ENCODE measurements around the gene PLCL2.
"Not testable (repeated sequence)": the region's sequence is repeated elsewhere in the genome, so short reads cannot be mapped to it uniquely, and the experiment has no call there.

Gene PLCL2

DNA sequence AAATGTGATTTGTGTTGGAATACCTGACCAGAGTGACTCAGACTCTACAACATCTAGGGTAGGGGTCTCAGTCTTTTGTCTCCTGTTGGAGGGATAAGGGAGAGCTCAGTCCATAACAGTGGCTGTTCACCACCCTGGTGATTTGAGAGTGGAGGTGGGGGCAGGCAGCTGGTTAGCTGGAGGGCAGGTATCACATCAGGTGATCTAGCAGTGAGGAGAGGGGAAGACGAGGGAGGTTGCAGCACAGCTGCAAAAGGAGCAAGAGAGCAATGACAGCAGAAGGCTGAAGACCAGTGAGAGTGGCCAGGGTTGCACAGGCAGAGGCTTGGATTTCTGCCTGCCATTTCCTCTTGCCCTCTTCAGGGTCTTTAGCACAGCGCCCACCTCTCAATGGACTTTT lies 38.4 kb downstream of the PLCL2 start:
- no peak for DNase-seq

DNA sequence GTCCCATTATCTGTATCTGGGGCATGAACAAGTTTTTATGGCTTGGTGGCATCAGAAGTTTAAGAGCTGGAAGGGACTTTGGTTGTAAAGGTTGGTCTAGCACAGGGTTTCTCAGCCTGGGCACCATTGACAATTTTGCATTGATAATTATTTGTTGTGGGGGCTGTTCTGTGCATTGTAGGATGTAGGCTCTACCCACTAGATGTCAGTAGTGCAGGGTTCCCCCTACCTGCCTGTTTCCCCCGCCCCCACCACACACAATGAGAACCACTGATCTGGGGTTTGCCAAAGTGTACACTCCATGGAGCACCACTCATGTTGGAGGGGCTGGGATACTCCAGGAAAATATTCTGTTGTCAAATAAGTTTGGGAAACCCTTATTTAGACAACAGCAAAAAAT lies 42.7 kb downstream of the PLCL2 start:
- no peak for DNase-seq

DNA sequence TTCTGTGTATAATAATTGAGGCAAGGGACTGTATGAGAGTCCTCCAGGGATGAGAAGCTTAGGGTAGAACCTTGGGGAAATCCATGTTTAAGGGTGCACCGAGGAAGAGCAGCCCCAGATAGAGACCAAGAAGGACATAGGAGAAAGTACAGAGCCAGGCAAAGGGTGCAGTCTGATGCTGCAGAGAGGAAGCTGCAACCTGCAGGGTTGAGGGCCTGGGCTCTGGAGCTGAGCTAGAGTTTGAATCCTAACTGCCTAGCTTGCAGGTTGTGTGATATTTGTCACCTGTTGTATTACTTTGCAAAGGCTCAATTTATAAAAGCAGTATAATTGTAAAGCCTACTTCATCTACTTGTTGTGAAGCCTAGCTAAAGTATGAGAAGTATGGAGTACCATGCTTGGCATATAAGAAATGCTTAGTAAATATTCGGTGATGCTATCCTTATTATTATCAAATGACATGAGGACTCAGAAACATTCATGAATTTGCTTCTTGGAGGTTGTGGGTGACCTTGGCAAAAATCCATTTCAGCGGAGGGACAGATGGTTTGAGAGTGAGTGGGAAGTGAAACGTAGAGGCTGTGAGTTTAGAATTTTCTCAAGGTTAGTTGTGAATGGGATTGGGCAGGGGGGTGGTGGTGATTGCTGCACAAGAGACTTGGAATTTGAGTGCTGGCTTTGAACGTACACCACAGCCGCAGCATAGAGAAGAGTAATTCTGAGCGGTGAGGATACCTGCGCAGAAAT lies 43.8 kb downstream of the PLCL2 start:
- no peak for DNase-seq

DNA sequence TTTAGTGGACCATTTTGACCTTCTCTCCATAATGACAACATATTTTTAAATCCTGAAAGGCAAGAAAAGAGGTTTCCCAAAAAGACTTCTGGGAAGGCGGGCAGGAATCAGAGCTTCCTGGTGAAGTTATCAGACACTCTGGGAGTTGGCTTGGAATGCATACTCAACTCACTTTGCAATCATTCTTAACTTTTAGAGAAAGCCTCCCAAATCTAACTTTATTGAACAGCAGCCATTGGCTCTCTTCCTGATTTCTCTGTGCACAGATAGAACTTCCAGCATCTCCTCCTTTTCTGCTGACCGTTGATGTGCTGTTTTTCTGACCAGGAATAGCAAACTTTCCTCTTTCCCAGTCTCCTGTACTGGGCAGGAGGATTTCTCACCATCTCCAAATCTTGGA lies 44.6 kb downstream of the PLCL2 start:
- no peak for DNase-seq

DNA sequence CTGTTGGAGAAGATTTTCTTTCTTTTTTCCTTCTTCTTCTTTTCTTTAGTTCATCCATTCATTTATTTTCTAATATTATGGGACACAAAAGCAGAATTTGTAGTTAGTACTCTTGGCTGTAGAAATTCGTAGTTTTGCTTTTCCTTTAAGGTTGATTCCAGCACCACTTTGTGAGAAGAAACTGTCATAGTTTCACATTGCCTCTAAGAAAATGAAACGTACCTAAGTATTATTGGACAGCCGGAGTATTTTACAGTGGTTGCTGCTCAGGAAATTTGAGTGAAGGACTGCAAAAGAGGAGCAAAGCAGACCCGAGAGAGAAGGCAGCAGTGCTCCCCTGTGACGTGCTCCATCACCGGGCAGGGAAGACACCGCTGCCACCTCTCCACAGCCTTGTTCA lies 48.1 kb downstream of the PLCL2 start:
- no peak for DNase-seq

DNA sequence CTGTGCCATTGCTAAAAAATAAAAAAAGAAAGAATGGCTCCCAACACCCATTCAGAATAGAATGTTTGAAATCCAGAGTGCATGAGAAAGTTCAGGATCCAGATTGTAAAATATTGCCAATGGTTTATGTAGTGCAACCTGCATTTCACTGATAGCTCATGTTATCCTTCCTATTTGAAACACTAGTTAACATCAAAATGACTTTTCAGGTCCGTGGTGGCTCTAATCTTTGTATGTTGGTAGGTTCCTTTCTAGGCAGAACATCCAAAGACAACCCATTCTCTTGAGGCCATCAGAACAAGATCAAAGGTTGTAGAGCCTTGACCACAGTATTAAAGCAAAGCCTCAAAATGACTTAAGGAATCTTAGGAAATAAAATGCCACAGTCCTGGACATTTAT lies 51.0 kb downstream of the PLCL2 start:
- DNase-seq = no peak

DNA sequence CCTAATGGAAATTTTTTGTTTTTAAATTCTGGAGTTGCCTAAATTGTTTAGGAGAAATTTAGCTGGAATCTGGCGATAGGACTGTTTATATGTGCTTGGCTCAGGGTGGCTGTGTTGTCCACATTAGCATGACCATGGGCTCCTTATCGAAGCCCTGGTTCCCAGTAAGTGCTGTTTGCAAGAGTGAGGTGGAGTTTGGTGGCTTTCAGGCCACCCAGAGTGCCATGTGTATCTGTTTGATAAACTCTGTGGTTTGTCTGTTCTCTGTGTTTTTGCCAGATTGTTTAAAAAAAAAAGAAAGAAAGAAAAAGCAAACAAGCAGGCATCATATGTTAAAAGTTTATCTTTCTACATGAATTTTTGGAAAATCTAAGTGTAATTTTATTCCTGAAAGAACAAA lies 51.5 kb downstream of the PLCL2 start:
- DNase-seq = no peak

DNA sequence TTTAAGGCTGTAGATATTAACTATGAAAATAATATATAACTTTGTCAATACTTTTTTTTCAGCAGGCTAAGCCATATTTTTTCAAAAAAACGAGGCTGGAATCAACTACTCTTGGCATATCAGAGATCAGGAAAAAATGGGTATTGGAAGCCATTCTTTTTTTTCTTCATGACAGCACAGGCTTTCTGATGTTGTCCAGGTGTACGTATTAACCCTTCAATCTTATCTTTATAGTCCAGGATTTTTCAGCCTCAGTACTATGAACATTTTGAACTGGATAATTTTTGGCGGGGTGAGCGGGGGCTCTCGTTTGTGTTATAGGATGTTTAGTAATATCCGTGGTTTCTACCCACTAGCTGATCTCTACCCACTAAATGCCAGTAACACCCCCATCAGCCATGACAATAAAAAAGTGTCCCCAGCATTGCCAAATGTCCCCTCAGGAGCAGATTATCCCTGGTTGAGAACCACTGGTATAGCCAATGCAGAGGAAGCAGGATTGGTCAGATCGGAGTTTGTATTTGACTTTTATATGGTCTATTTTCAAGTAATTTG lies 52.0 kb downstream of the PLCL2 start:
- no peak for DNase-seq

DNA sequence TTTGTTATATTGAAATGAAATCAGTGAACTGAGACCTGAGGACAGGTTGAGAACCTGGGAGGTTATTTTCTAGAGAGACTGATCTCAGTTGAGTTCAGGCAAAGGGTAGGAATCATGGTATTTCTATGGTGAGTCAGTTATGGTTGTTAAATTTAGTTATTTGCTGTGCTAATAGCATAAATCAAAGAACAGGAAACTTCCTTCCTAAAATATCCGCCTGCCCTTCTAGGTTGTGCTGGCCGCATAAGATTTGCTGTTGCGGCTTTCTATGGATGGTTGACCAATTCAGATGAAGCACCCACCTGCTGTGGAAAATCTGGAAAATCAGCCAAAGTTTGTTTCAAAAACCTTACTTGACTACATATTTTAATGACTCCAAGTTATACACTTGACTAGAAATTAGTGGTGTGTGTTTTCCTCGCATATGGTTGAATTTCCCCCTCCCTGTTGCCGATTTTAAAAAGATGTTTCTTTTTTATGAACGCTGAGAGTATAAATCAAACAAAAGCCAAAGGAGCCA lies 52.6 kb downstream of the PLCL2 start:
- DNase-seq = no peak

DNA sequence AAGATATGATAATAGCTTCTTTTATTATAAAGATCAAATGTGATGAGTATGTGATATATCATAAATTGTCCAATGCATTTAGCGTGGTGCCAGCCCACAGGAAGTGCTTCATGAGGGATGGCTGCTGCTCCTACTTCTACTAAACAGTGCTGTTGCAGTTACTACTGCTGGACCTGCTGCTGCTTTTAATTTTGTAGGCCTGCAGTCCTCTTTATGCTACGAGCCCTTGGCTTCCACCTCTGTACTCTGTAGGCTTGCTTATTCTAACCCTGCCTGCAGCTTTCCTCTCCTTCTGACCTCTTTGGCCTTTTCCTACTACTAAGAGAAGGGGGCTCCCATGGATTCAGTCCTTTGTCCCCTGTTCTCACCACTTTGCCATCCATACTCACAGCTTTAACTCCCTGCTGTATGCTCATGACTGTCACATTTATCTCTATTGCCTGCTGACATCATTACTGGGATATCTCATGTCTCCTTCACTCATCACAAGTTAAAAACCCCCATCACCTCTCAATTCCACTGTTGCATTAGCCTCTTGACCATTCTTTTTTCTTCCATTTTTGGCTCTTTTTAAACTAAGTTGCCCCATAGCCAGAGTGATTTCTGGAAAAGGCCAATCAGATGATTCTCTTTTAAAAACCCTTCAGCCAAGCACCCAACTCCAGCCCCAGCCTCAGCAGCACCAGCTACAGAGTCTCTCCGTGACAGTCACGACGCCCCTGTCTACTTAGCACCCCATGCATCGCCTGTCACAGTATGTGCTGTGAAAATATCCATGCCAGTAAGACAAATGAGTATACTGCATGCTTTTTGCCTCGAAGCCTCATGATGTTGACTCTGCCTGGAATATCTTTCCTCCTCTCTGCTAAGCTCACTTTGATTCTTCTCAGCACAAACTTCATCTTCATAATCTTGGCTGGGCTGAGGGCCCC lies 56.3 kb downstream of the PLCL2 start:
- DNase-seq = no peak

DNA sequence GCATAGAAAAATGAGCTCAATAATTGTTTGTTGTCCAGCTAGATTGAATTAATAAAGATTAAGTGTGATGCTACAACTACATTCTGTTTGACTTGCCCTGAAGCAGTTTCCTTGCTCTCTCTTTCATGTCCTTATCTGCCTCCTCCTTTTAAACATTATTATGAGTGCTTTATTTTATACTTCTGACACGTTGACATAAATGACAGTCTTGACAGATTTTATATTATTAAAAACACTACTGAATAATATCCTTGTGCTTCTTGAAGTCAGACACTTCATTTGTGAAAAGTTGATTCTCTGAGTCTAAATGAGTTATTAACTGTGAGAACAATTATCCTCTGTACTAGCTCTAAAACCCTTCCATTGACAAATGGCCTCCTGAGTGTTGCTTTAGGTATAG lies 58.2 kb downstream of the PLCL2 start:
- DNase-seq = no peak

DNA sequence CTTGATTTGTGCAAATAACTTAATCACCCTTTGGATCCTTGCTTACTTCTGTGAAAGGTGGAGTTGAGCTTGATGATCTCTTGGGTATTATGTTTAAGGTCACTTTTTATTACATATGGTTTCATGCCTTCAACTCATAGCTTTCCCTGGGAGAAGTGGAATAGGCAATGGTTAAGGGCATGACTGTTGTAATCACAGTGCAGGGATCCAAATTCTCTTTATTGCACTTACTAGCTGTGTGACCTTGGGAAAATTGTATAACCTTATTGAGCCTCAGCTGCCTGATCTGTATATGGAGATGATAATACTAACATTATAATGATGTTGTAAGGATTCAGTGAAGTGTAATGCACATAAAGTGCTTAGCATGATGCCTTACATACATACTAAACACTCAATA lies 59.1 kb downstream of the PLCL2 start:
- no peak for DNase-seq

DNA sequence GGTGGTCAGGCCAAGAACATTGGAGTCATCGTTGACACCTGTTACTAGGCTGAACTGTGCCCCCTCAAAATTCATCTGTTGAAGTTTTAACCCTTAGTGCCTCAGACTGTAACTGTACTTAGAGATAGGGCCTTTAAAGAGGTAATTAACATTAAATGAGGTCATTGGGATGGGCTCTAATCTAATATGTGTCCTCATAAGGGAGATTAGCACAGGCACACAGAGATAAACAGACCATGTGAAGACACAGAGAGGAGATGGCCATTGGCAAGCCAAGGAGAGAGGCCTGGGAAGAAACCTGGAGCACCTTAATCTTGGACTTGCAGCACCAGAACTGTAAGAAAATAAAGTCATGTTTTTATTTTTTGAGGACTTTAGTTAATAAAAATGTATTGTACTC lies 59.6 kb downstream of the PLCL2 start:
- DNase-seq = no peak

DNA sequence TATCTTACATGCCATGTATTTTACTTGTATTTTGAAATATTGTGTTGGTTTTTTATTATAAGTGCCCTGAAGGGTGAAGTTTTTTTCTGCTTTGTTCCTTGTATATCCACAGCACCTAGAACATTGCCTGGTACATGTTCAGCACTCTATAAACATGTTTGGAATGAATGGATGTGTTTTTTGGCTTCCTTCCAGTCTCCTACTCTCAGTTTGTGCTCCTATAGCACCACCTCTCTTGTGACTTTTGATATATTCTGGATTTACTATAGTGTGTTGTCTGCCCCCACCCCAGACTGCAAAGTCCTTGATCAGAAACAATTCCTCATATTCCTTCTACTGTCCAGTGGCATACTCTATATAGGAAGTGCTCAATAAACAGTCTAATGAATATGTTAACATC lies 60.6 kb downstream of the PLCL2 start:
- no peak for DNase-seq

DNA sequence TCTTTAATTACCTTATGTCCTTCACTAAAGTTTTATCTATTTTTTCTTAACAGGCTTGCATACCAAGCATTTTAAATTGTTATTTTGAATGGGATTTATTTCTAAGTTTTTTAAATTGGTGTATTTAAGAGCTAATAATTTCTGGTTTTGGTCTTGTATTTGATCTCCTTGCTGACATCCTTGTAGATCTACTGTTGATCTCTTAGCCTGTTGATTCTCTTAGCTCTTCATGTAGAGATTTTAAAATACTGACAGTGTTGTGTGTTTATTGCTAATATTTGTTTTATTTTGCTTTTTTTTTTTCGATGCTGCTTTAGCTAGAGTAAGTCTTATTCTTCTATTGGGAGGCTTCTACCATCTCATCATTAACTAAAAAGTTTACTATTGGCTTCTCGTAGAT lies 65.5 kb downstream of the PLCL2 start:
- DNase-seq = no peak

DNA sequence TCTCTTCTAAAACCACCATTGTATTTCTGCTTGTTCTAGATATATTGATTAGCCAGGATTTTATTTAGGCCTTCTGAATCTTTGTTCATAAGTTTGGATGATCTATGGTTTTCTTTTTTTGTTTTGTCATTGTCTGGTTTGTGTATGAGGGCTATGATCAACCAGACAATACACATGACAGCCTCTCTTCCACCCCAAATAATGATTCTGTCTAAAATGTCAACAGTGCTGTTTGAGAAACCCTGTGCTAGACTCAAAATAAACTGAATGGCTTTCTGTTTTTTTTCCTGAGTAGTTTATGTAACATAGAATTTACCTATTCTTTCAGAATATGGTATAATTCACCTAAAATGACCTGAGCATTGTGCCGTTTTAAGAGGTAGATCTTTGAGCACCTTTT lies 66.1 kb downstream of the PLCL2 start:
- no peak for DNase-seq

DNA sequence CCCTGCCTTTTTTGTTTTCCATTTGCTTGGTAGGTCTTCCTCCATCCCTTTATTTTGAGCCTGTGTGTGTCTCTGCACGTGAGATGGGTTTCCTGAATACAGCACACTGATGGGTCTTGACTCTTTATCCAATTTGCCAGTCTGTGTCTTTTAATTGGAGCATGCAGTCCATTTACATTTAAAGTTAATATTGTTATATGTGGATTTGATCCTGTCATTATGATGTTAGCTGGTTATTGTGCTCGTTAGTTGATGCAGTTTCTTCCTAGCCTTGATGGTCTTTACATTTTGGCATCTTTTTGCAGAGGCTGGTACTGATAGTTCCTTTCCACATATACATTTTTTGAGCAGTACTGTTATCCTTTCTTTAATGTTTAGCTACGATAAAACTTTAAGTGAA lies 73.1 kb downstream of the PLCL2 start:
- DNase-seq = not testable (repeated sequence)

DNA sequence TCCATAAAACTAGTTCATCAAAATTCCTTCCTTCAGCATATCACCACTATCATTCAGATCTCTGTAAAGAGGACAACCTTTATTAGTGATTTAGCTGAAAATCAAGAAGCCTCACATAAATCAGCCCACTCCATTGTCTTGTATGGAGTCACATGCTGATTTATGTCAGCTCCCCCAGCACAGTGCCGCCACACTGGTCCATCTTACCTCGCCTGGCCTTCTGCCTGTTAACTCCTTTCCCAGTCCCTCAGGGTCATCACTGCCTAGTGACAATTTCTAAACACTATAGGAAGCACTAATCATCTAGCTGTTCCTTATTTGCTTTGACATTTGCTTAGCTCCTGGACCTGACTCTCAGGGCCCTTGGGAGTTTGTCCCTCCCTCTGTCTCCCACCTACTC lies 75.4 kb downstream of the PLCL2 start:
- DNase-seq = no peak

DNA sequence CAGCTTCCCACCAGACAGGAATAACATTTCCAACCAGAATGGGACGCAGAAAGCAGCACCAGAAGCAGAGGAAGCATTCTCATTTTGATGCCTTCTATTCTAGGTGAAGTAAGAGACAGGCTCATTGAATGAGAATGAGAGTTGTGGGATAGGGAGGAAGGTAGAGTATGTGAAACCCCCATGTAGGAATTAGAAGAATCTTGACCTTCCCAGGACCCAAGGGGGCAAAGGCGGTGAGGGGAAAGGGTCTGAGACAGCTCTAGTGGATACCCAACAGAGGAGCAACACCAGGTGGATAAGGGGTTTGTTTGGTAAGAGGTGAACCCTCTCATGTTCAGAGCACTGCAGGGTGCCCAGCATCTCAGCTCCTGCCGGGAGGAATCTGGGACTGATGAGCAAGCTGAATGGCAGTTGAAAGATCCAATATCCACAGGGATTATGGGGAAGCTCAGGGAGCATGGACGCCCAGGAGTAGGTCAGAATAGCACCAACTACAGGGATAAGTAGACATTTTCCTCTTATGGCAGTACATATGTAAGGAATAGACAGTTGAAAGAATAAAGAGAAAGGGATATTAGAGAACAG lies 77.0 kb downstream of the PLCL2 start:
- DNase-seq = no peak

DNA sequence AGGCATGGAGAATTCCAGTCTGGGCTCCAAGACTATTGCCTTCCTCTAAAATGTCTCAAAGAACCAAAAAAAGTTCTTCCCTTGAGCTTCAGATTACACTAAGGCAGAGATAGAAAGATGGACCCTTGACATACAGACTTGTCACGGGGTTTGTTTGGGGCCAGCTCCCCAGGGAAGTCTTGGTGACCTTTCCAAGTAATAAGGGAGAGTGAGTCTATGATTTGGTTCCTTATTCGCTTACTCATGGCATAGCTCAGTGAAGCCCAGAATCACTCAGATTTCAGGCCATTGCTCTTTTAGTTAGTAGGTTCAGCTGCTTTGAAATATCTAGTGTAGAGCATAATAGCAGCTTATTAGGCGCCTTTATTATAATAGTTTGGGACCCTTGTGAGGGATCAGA lies 90.3 kb downstream of the PLCL2 start:
- DNase-seq = no peak

DNA sequence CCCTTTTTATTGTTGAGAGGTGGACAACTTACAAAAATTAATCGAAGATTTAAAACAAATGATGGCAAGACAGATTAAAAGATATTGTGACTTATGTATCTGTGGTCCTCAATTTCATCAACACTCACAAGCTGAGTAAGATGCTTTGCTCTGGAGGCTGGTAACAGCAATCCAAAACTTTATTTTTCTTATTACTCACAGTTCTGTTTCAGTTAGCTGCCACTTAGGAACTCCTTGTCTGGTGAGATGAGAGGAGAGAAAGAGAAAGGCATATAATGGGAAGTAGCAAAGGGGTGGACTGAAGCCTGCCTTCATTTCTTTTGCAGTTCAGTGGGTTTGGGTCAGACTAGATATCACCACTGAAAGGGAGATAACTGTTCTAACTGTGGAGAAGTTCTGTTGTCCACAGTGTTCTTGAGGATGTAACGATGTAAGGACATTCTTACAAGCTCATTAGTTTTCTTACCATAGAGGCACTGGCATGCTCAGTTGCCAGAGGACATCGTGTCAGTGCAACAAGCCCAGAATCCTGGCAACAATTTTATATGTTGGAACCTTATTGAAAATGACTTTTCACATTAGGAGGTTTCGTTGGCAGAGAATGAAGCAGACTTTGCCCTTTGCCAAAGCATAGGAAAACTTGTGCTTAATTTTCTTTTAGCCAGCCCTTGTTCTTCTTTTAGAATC lies 93.6 kb downstream of the PLCL2 start:
- no peak for DNase-seq

DNA sequence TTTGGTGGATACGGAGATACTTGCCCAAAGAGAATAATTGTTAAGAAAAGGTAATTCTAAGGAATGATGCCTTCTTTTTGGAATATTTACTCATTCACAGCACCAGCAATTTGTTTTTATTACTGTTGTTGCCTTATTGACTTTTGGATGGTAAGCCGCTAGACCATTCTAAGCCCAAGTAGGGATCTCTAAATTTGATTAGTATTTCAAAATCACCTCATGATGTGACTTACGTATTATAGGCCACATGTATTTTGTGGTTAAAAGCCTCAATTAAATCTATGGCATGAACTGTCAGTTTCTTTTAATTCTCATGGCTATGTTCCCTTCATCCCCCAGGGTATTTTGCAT lies 94.1 kb downstream of the PLCL2 start:
- no peak for DNase-seq
